BE2C (cell line): ENCODE measurements around the gene MAP4K4.

ENCODE experiments used
- DNase-seq: peaks from one replicate; pipeline ENCODE4 v3.0.0-alpha.2; 2020
- H3K27me3 ChIP-seq: fragments of 250-450 bp; sonication (Bioruptor Pico); 2 replicates; pipeline ENCODE4 v1.5.1; 2020; ENCODE audit warnings: mild to moderate bottlenecking
- H3K36me3 ChIP-seq: fragments of 250-450 bp; sonication (Bioruptor Pico); 2 replicates; pipeline ENCODE4 v1.5.1; 2020; ENCODE audit warnings: mild to moderate bottlenecking
- H3K4me1 ChIP-seq: fragments of 250-450 bp; sonication (Bioruptor Pico); 2 replicates; pipeline ENCODE4 v1.5.1; 2020
- H3K4me3 ChIP-seq: 2 replicates; pipeline ENCODE4 v1.5.1; 2011; ENCODE audit warnings: low read depth, low read length
- H3K9me3 ChIP-seq: fragments of 250-450 bp; sonication (Bioruptor Pico); 2 replicates; pipeline ENCODE4 v1.5.1; 2020
- CTCF ChIP-seq: IDR thresholded peaks from 2 replicates; pipeline ENCODE4 v1.5.1; 2012; ENCODE audit warnings: mild to moderate bottlenecking, low read depth, low read length

The MAP4K4 gene

GRCh38 chr2:101855776-101856175, 158.3 kb downstream of the MAP4K4 start:
- Histone ChIP-seq H3K4me1 (no peaks in the 10 kb centered on the region), H3K36me3 (no peaks in the 10 kb centered on the region), H3K4me3 (no peak overlapping the region), H3K9me3 (no peaks in the 10 kb centered on the region), H3K27me3 (no peaks in the 10 kb centered on the region)
- DNase-seq = no peak
- no peak for TF ChIP-seq CTCF

GRCh38 chr2:101858246-101858645, 160.7 kb downstream of the MAP4K4 start:
- Histone ChIP-seq H3K36me3 (no peaks in the 10 kb centered on the region), H3K4me1 (no peaks in the 10 kb centered on the region), H3K27me3 (no peaks in the 10 kb centered on the region), H3K9me3 (no peaks in the 10 kb centered on the region), H3K4me3 (no peak overlapping the region)
- no peak for TF ChIP-seq CTCF
- DNase-seq = no peak

GRCh38 chr2:101858910-101859309, 161.4 kb downstream of the MAP4K4 start:
- no peaks in the 10 kb centered on the region for H3K36me3 ChIP-seq
- H3K9me3 ChIP-seq = no peaks in the 10 kb centered on the region
- TF ChIP-seq CTCF = no peak
- H3K27me3 ChIP-seq = no peaks in the 10 kb centered on the region
- DNase-seq = no peak
- H3K4me3 ChIP-seq = no peak overlapping the region
- no peaks in the 10 kb centered on the region for H3K4me1 ChIP-seq

GRCh38 chr2:101859604-101860003, 162.1 kb downstream of the MAP4K4 start:
- Histone ChIP-seq H3K4me3 (no peak overlapping the region), H3K4me1 (no peaks in the 10 kb centered on the region), H3K36me3 (no peaks in the 10 kb centered on the region), H3K27me3 (no peaks in the 10 kb centered on the region), H3K9me3 (no peaks in the 10 kb centered on the region)
- DNase-seq = no peak
- TF ChIP-seq CTCF = no peak

GRCh38 chr2:101860157-101860556, 162.7 kb downstream of the MAP4K4 start:
- H3K4me1 ChIP-seq = no peaks in the 10 kb centered on the region
- H3K36me3 ChIP-seq = no peaks in the 10 kb centered on the region
- no peaks in the 10 kb centered on the region for H3K9me3 ChIP-seq
- no peak for DNase-seq
- no peak overlapping the region for H3K4me3 ChIP-seq
- no peak for TF ChIP-seq CTCF
- no peaks in the 10 kb centered on the region for H3K27me3 ChIP-seq

- no peak for DNase-seq
- no peaks in the 10 kb centered on the region for H3K36me3 ChIP-seq
- no peaks in the 10 kb centered on the region for H3K9me3 ChIP-seq
- H3K27me3 ChIP-seq = no peaks in the 10 kb centered on the region
- TF ChIP-seq CTCF = no peak
- no peaks in the 10 kb centered on the region for H3K4me1 ChIP-seq
- no peak overlapping the region for H3K4me3 ChIP-seq
Measured at GRCh38 chr2:101860782-101861181, 163.3 kb downstream of the MAP4K4 start.
